ENCODE data around the gene IL25.

Gene IL25

DNA sequence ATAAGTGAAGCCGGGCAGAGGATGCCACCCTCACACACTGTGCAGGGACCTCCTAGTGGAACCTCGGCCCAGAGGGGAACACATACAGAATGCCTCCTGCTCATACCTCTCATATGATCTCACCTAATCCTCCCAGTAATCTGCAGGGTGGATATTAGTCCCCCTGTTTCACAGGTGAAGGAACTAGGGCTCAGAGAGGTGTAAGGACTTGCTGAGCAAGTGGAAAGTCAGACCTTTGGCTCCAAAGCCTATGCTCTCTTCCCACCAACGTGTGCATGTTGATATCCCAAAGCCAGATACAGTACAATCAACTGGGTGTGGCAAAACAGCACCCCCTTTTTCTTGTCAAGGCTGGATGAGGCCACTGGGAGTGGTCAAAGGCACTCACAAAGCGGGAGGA is 31.3 kb downstream of the IL25 start:
- TF ChIP-seq, protein P1, sequence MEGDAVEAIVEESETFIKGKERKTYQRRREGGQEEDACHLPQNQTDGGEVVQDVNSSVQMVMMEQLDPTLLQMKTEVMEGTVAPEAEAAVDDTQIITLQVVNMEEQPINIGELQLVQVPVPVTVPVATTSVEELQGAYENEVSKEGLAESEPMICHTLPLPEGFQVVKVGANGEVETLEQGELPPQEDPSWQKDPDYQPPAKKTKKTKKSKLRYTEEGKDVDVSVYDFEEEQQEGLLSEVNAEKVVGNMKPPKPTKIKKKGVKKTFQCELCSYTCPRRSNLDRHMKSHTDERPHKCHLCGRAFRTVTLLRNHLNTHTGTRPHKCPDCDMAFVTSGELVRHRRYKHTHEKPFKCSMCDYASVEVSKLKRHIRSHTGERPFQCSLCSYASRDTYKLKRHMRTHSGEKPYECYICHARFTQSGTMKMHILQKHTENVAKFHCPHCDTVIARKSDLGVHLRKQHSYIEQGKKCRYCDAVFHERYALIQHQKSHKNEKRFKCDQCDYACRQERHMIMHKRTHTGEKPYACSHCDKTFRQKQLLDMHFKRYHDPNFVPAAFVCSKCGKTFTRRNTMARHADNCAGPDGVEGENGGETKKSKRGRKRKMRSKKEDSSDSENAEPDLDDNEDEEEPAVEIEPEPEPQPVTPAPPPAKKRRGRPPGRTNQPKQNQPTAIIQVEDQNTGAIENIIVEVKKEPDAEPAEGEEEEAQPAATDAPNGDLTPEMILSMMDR (conservative IDR thresholded peaks at IDR 0.05; ENCODE audit: low read length): no peak
- no peak for TF ChIP-seq EZH2phosphoT487 (IDR thresholded peaks at IDR 0.05; ENCODE audit: borderline replicate concordance)
- Histone ChIP-seq H2AFZ (ENCODE audit: low read length) (no peak overlapping the region), H3K4me1 (ENCODE audit: insufficient read depth, low read length, poor library complexity, severe bottlenecking) (no peaks in the 10 kb centered on the region), H3K4me2 (ENCODE audit: low read depth, low read length, poor library complexity, severe bottlenecking) (no peak overlapping the region), H3K9ac (ENCODE audit: low read depth, low read length, poor library complexity, severe bottlenecking) (no peak overlapping the region), H3K36me3 (ENCODE audit: insufficient read depth, low read length) (no peaks in the 10 kb centered on the region), H3K9me3 (ENCODE audit: insufficient read depth, low read depth, low read length) (no peaks in the 10 kb centered on the region), H3K4me3 (ENCODE audit: low read length, poor library complexity, severe bottlenecking) (no peak overlapping the region), H3K9me2 (replicated peaks; ENCODE audit: low read depth, low read length) (no peaks in the 10 kb centered on the region), H3K27me3 (ENCODE audit: insufficient read depth, low read length, poor library complexity, severe bottlenecking) (no peaks in the 10 kb centered on the region), H4K20me1 (ENCODE audit: insufficient read depth, low read length, poor library complexity, severe bottlenecking) (no peaks in the 10 kb centered on the region), H3K79me2 (ENCODE audit: insufficient read depth, low read length) (no peaks in the 10 kb centered on the region), H3F3A (ENCODE audit: low read depth) (no peaks in the 10 kb centered on the region)

GRCh38 chr14:23404331-23404900 is 31.8 kb downstream of the IL25 start:
- Histone ChIP-seq H3K9ac (ENCODE audit: low read depth, low read length, poor library complexity, severe bottlenecking) (no peak overlapping the region), H3K27me3 (ENCODE audit: insufficient read depth, low read length, poor library complexity, severe bottlenecking) (no peaks in the 10 kb centered on the region), H4K20me1 (ENCODE audit: insufficient read depth, low read length, poor library complexity, severe bottlenecking) (no peaks in the 10 kb centered on the region), H3K4me1 (ENCODE audit: insufficient read depth, low read length, poor library complexity, severe bottlenecking) (no peaks in the 10 kb centered on the region), H3K9me2 (replicated peaks; ENCODE audit: low read depth, low read length) (no peaks in the 10 kb centered on the region), H3K9me3 (ENCODE audit: insufficient read depth, low read depth, low read length) (no peaks in the 10 kb centered on the region), H3K36me3 (ENCODE audit: insufficient read depth, low read length) (no peaks in the 10 kb centered on the region), H3K4me2 (ENCODE audit: low read depth, low read length, poor library complexity, severe bottlenecking) (no peak overlapping the region), H3K4me3 (ENCODE audit: low read length, poor library complexity, severe bottlenecking) (no peak overlapping the region), H3K79me2 (ENCODE audit: insufficient read depth, low read length) (no peaks in the 10 kb centered on the region), H2AFZ (ENCODE audit: low read length) (no peak overlapping the region), H3F3A (ENCODE audit: low read depth) (no peaks in the 10 kb centered on the region)
- TF ChIP-seq EZH2phosphoT487 (IDR thresholded peaks at IDR 0.05; ENCODE audit: borderline replicate concordance): no peak
- TF ChIP-seq, protein P1 (conservative IDR thresholded peaks at IDR 0.05; ENCODE audit: low read length): no peak

DNA sequence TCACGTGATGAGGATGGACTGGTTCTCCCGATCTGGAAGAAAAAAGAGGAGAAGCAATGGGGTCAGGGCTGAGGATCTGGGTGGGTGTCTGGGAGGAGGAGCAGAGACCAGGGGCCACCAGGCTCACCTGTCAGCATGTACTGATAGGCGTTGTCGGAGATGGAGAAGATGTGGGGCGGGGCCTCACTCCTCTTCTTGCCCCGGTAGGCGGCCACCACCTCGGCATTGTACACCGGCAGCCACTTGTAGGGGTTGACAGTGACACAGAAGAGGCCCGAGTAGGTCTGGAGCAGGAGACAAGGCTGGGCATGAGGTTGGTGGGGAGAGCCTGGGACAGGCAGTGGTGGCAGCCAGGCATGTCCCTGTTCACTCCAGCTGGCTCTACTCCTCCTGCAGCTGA is 32.5 kb downstream of the IL25 start:
- H3K27me3 ChIP-seq (ENCODE audit: insufficient read depth, low read length, poor library complexity, severe bottlenecking): no peaks in the 10 kb centered on the region
- no peaks in the 10 kb centered on the region for H3K9me3 ChIP-seq (ENCODE audit: insufficient read depth, low read depth, low read length)
- H3K36me3 ChIP-seq (ENCODE audit: insufficient read depth, low read length): no peaks in the 10 kb centered on the region
- no peaks in the 10 kb centered on the region for H4K20me1 ChIP-seq (ENCODE audit: insufficient read depth, low read length, poor library complexity, severe bottlenecking)
- H3K9me2 ChIP-seq (replicated peaks; ENCODE audit: low read depth, low read length): no peaks in the 10 kb centered on the region
- H3K9ac ChIP-seq (ENCODE audit: low read depth, low read length, poor library complexity, severe bottlenecking): no peak overlapping the region
- no peaks in the 10 kb centered on the region for H3K4me1 ChIP-seq (ENCODE audit: insufficient read depth, low read length, poor library complexity, severe bottlenecking)
- H3K4me2 ChIP-seq (ENCODE audit: low read depth, low read length, poor library complexity, severe bottlenecking): no peak overlapping the region
- TF ChIP-seq, protein P1 (conservative IDR thresholded peaks at IDR 0.05; ENCODE audit: low read length): no peak
- H3F3A ChIP-seq (ENCODE audit: low read depth): no peaks in the 10 kb centered on the region
- no peak overlapping the region for H2AFZ ChIP-seq (ENCODE audit: low read length)
- no peak overlapping the region for H3K4me3 ChIP-seq (ENCODE audit: low read length, poor library complexity, severe bottlenecking)
- no peaks in the 10 kb centered on the region for H3K79me2 ChIP-seq (ENCODE audit: insufficient read depth, low read length)

All from Loucy (cell line).